Cardiac fibroblast (primary cell): ENCODE results near the gene MAGI2.

Experiments
- DNase-seq, 2 donors: peaks; one replicate each; pipeline versions ENCODE4 v3.0.0 to v3.0.0-alpha.2; 2010; ENCODE audit warnings: low read depth in 2 of 2
- H3K4me3 ChIP-seq, 2 donors: replicated peaks in 1 of 2; 1 replicate in 1 of 2; 2 replicates in 1 of 2; pipeline ENCODE4 v1.5.1; 2011; ENCODE audit warnings: low read depth in 2 of 2, low read length in 2 of 2, mild to moderate bottlenecking in 2 of 2, moderate library complexity in 1 of 2
- TF ChIP-seq, protein P1 (sequence below): IDR thresholded peaks from one replicate; pipeline ENCODE4 v1.5.1; 2011; ENCODE audit warnings: low read depth, mild to moderate bottlenecking, low read length, inconsistent platforms

Gene MAGI2

GRCh38 chr7:78444267-78444666, 1009.2 kb downstream of the MAGI2 start:
- TF ChIP-seq, protein P1, sequence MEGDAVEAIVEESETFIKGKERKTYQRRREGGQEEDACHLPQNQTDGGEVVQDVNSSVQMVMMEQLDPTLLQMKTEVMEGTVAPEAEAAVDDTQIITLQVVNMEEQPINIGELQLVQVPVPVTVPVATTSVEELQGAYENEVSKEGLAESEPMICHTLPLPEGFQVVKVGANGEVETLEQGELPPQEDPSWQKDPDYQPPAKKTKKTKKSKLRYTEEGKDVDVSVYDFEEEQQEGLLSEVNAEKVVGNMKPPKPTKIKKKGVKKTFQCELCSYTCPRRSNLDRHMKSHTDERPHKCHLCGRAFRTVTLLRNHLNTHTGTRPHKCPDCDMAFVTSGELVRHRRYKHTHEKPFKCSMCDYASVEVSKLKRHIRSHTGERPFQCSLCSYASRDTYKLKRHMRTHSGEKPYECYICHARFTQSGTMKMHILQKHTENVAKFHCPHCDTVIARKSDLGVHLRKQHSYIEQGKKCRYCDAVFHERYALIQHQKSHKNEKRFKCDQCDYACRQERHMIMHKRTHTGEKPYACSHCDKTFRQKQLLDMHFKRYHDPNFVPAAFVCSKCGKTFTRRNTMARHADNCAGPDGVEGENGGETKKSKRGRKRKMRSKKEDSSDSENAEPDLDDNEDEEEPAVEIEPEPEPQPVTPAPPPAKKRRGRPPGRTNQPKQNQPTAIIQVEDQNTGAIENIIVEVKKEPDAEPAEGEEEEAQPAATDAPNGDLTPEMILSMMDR: no peak
- no peak overlapping the region for H3K4me3 ChIP-seq
- DNase-seq: no peak

GRCh38 chr7:78443811-78444210, 1009.7 kb downstream of the MAGI2 start:
- no peak overlapping the region for H3K4me3 ChIP-seq
- DNase-seq: no peak
- TF ChIP-seq, protein P1: no peak

GRCh38 chr7:78441737-78442136, 1011.7 kb downstream of the MAGI2 start:
- no peak for DNase-seq
- TF ChIP-seq, protein P1: no peak
- H3K4me3 ChIP-seq: no peak overlapping the region

- H3K4me3 ChIP-seq: no peak overlapping the region
- no peak for DNase-seq
- TF ChIP-seq, protein P1: no peak
Measured at GRCh38 chr7:78438433-78438832, 1015.0 kb downstream of the MAGI2 start.

DNA sequence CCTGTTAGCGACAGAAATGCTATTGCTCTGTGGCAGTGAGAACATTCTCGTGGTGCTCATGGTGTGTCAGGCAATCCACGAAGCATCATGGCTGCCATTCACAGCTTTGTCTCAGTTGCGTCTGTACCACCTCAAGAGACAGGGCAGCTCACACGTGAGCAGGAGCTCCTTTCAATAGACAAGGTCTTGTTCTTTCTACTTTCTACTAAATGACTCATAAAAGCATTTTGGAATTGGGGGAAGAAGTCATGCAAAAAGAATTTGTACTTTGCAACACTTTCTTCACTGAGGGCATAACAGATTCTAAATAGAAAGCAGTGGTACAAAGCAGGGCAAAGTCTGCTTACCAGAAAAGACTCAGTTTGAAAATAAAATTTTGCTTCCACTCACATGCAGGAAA, 1016.3 kb downstream of the MAGI2 start:
- H3K4me3 ChIP-seq: no peak overlapping the region
- DNase-seq: peak; percentile 25 to 43
- TF ChIP-seq, protein P1: no peak

DNA sequence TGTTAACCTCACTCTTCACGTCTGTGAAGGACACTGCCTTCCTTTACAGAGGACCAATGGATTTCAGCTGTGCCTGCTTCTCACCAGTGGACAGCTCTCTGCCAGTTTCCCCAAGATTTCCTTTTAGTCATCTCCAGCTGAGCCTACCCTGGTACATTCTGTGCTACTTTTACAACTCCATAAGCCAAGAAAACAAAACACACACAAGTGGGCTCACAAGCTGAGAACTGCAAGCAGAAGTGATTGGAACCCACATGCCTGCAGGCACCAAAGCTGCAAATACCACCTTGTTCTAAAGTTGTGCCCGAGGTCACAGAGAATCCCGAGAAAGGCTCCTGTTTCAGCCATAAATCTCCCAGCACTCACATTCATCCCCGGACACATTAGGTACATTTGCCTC, 1018.1 kb downstream of the MAGI2 start:
- no peak overlapping the region for H3K4me3 ChIP-seq
- peak in 1 of 2 donors; percentile 18 for DNase-seq
- TF ChIP-seq, protein P1: no peak

DNA sequence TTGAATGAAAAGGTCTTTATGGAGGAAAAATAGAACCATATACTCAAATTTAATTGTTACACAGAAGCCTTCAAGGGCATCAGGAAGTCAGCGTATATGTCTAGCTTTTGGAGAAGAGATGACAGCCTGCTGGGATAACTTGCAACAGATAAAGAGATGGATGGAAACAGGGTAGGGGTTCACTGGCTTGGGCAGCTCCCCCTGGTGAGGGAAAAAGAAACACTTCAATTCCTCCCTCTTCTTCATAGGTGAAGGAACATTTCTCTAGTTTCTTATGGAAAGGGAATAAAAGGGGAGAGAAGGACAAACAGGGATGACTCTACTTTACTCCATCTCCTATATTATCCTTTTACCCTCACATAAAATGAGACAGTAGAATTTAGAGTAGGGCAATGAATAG, 1019.2 kb downstream of the MAGI2 start:
- no peak for DNase-seq
- TF ChIP-seq, protein P1: no peak
- H3K4me3 ChIP-seq: no peak overlapping the region
